Neural cell (in vitro differentiated cells): ENCODE measurements around the gene BIRC7. TPM values are rescaled to one million over a fixed set of nuclear protein-coding genes. Genes with fewer than 3 reads are reported as not detected.

ENCODE experiments used
- H2AFZ ChIP-seq: fragments of 200-600, 300-800 bp; sonication (generic), shearing (Covaris generic); 2 replicates; pipeline ENCODE4 v1.6.0; 2014; ENCODE audit warnings: low read depth, mild to moderate bottlenecking, antibody characterized with exemption, low read length, moderate library complexity
- H3F3A ChIP-seq: fragments of 200-600 bp; shearing (Covaris generic); 2 replicates; pipeline ENCODE4 v1.6.1; 2016; ENCODE audit warnings: mild to moderate bottlenecking, moderate library complexity, mixed read lengths, antibody characterized with exemption, low read length; ENCODE audit not compliant: insufficient read depth, poor library complexity, severe bottlenecking
- H3K27ac ChIP-seq: fragments of 200-600, 300-800 bp; sonication (generic), shearing (Covaris generic); 2 replicates; pipeline ENCODE4 v1.5.1; 2014; ENCODE audit warnings: mild to moderate bottlenecking, low read length, moderate library complexity
- H3K27me3 ChIP-seq: fragments of 300-800, 200-600 bp; sonication (generic), shearing (Covaris generic); 2 replicates; pipeline ENCODE4 v1.6.0; 2014; ENCODE audit warnings: mild to moderate bottlenecking, low read depth, low read length, moderate library complexity; ENCODE audit not compliant: insufficient read depth
- H3K36me3 ChIP-seq: fragments of 300-800, 200-600 bp; sonication (generic), shearing (Covaris generic); 2 replicates; pipeline ENCODE4 v1.5.1; 2014; ENCODE audit warnings: mild to moderate bottlenecking, antibody characterized with exemption, low read length, moderate library complexity; ENCODE audit not compliant: insufficient read depth
- H3K4me2 ChIP-seq: fragments of 300-800, 200-600 bp; sonication (generic), shearing (Covaris generic); 2 replicates; pipeline ENCODE4 v1.6.0; 2014; ENCODE audit warnings: mild to moderate bottlenecking, low read length
- H3K4me3 ChIP-seq: fragments of 300-800, 200-600 bp; sonication (generic), shearing (Covaris generic); 2 replicates; pipeline ENCODE4 v1.5.1; 2014; ENCODE audit warnings: mild to moderate bottlenecking, low read length, moderate library complexity
- H3K79me2 ChIP-seq: fragments of 200-600 bp; shearing (Covaris generic); replicated peaks from 2 replicates; pipeline ENCODE4 v1.6.0; 2014; ENCODE audit warnings: mild to moderate bottlenecking, low read length, moderate library complexity; ENCODE audit not compliant: insufficient read depth
- H3K9ac ChIP-seq: fragments of 300-800, 200-600 bp; sonication (generic), shearing (Covaris generic); 2 replicates; pipeline ENCODE4 v1.6.1; 2016; ENCODE audit warnings: mild to moderate bottlenecking, low read length, mixed read lengths
- H3K9me2 ChIP-seq: fragments of 200-600 bp; shearing (Covaris generic); 2 replicates; pipeline ENCODE4 v1.6.1; 2016; ENCODE audit warnings: mild to moderate bottlenecking, low read length, mixed read lengths; ENCODE audit not compliant: insufficient read depth
- H3K9me3 ChIP-seq: fragments of 200-600, 300-800 bp; sonication (generic), shearing (Covaris generic); 2 replicates; pipeline ENCODE4 v1.6.1; 2016; ENCODE audit warnings: mild to moderate bottlenecking, mixed run types, low read length, moderate library complexity, mixed read lengths
- H4K20me1 ChIP-seq: fragments of 200-600 bp; shearing (Covaris generic); 2 replicates; pipeline ENCODE4 v1.6.1; 2016; ENCODE audit warnings: mild to moderate bottlenecking, mixed run types; ENCODE audit not compliant: insufficient read depth
- CTCF ChIP-seq: fragments of 450-650 bp; IDR thresholded peaks from 2 replicates; pipeline ENCODE4 v1.5.1; 2014; ENCODE audit warnings: antibody characterized with exemption, mild to moderate bottlenecking, moderate library complexity; ENCODE audit not compliant: poor library complexity, severe bottlenecking
- EP300 ChIP-seq: fragments of 450-650 bp; conservative IDR thresholded peaks from 2 replicates; pipeline ENCODE4 v1.6.1; 2014; ENCODE audit warnings: antibody characterized with exemption, mild to moderate bottlenecking, moderate library complexity; ENCODE audit not compliant: poor library complexity, severe bottlenecking
- EZH2 ChIP-seq: fragments of 200-600, 300-800 bp; shearing (Covaris generic), sonication (generic); IDR thresholded peaks from 2 replicates; pipeline ENCODE4 v1.6.1; 2014; ENCODE audit warnings: antibody characterized with exemption, low read length, borderline replicate concordance, mild to moderate bottlenecking; ENCODE audit not compliant: insufficient read depth, poor library complexity, severe bottlenecking
- MXI1 ChIP-seq: fragments of 450-650 bp; conservative IDR thresholded peaks from 2 replicates; pipeline ENCODE4 v1.6.1; 2014; ENCODE audit warnings: antibody characterized with exemption, mild to moderate bottlenecking; ENCODE audit not compliant: poor library complexity, severe bottlenecking
- POLR2AphosphoS5 ChIP-seq: IDR thresholded peaks from 2 replicates; pipeline ENCODE4 v1.6.1; 2012
- RAD21 ChIP-seq: fragments of 450-650 bp; conservative IDR thresholded peaks from 2 replicates; pipeline ENCODE4 v1.6.1; 2014; ENCODE audit warnings: antibody characterized with exemption, mild to moderate bottlenecking, moderate library complexity
- REST ChIP-seq: IDR thresholded peaks from 2 replicates; pipeline ENCODE4 v1.6.1; 2012; ENCODE audit warnings: borderline replicate concordance
- SMC3 ChIP-seq: fragments of 450-650 bp; conservative IDR thresholded peaks from 2 replicates; pipeline ENCODE4 v1.6.1; 2014; ENCODE audit warnings: antibody characterized with exemption, mild to moderate bottlenecking, moderate library complexity; ENCODE audit not compliant: poor library complexity
- TAF1 ChIP-seq: IDR thresholded peaks from 2 replicates; pipeline ENCODE4 v1.6.1; 2012; ENCODE audit warnings: low read depth
- polyA plus RNA-seq: library from polyadenylated mRNA; depleted of rRNA; stranded (reverse); fragments of >200 nt; gene quantifications from 2 replicates; pipeline ENCODE4 v1.2.3, GENCODE V29; 2014

BIRC7 gene
- polyA plus RNA-seq, 1 donor from 2014 or later, result not detected

GRCh38 chr20:63281742-63282665 lies 46.3 kb downstream of the BIRC7 start:
- H3K27ac ChIP-seq, result no peak overlapping the region
- no peak overlapping the region for H3K4me3 ChIP-seq
- no peak for TF ChIP-seq MXI1
- no peak for TF ChIP-seq TAF1
- no peak for TF ChIP-seq SMC3
- TF ChIP-seq EP300, result no peak
- TF ChIP-seq CTCF, result no peak
- H4K20me1 ChIP-seq, result no peaks in the 10 kb centered on the region
- no peaks in the 10 kb centered on the region for H3K9me2 ChIP-seq
- no peaks in the 10 kb centered on the region for H3K9me3 ChIP-seq
- H3K27me3 ChIP-seq, result no peaks in the 10 kb centered on the region
- H3F3A ChIP-seq, result no peaks in the 10 kb centered on the region
- H3K4me2 ChIP-seq, result no peak overlapping the region
- H3K36me3 ChIP-seq, result no peaks in the 10 kb centered on the region
- H3K9ac ChIP-seq, result no peak overlapping the region
- H2AFZ ChIP-seq, result no peak overlapping the region
- H3K79me2 ChIP-seq, result no peaks in the 10 kb centered on the region

GRCh38 chr20:63282946-63283345 lies 47.2 kb downstream of the BIRC7 start:
- Histone ChIP-seq H3K9me2 (no peaks in the 10 kb centered on the region), H3F3A (no peaks in the 10 kb centered on the region), H3K9ac (no peak overlapping the region), H3K4me2 (no peak overlapping the region), H2AFZ (no peak overlapping the region), H3K27ac (no peak overlapping the region), H3K27me3 (no peaks in the 10 kb centered on the region), H4K20me1 (no peaks in the 10 kb centered on the region), H3K36me3 (no peaks in the 10 kb centered on the region), H3K9me3 (no peaks in the 10 kb centered on the region), H3K4me3 (no peak overlapping the region), H3K79me2 (no peaks in the 10 kb centered on the region)
- TF ChIP-seq EZH2, result no peak
- no peak for TF ChIP-seq REST
- no peak for TF ChIP-seq SMC3
- no peak for TF ChIP-seq MXI1
- no peak for TF ChIP-seq EP300
- no peak for TF ChIP-seq TAF1
- TF ChIP-seq RAD21, result no peak
- TF ChIP-seq POLR2AphosphoS5, result no peak
- no peak for TF ChIP-seq CTCF
